GM12872 (cell line): Measurements from ENCODE around the gene EEFSEC.

Source experiments
- TF ChIP-seq, protein P1 (sequence below): IDR thresholded peaks from 3 replicates; pipeline ENCODE4 v1.5.1; 2011; ENCODE audit warnings: low read depth, mild to moderate bottlenecking, low read length, moderate library complexity; ENCODE audit not compliant: insufficient read depth

The EEFSEC gene

DNA sequence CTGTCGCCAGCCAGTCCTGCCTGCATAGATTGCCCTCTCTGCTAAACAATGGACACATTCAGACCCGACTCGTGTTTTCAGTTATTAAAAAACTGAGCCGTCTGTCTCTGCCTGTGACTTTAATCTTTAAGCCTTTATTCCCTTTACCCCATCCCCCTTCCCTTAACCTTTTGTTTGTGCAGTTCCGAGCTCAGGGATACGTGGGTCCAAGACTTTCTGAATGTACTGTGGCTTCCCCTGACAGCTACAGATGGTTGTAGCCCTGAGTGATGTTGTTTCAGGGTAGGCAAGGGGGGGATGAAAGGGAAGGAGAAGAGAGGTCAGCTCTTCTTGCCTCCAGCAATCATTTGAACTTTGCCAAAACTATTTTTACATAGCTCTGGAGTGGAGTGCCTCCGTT is 44.6 kb downstream of the EEFSEC start:
- TF ChIP-seq, protein P1, sequence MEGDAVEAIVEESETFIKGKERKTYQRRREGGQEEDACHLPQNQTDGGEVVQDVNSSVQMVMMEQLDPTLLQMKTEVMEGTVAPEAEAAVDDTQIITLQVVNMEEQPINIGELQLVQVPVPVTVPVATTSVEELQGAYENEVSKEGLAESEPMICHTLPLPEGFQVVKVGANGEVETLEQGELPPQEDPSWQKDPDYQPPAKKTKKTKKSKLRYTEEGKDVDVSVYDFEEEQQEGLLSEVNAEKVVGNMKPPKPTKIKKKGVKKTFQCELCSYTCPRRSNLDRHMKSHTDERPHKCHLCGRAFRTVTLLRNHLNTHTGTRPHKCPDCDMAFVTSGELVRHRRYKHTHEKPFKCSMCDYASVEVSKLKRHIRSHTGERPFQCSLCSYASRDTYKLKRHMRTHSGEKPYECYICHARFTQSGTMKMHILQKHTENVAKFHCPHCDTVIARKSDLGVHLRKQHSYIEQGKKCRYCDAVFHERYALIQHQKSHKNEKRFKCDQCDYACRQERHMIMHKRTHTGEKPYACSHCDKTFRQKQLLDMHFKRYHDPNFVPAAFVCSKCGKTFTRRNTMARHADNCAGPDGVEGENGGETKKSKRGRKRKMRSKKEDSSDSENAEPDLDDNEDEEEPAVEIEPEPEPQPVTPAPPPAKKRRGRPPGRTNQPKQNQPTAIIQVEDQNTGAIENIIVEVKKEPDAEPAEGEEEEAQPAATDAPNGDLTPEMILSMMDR = no peak

DNA sequence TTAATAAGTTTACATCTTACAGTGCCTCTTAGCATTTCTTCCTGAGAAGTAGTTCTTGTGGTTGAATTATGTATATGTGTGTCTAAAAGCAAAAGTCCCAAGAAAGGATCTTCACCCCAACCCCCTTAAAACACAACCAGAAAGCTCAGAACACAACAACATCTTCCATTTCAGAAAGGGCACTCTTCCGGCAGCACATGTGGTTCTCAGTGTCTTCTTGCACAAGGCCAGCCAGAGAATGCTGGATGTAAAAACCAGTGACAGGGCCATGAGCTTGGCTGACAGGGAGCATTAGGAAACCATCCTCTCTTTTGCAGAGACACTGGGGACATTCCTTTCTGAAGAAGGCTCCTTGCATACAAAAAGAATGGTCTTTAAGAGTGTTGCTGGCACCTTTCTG is 45.0 kb downstream of the EEFSEC start:
- TF ChIP-seq, protein P1 = no peak

GRCh38 chr3:128199110-128199509 is 45.8 kb downstream of the EEFSEC start:
- TF ChIP-seq, protein P1 = no peak

DNA sequence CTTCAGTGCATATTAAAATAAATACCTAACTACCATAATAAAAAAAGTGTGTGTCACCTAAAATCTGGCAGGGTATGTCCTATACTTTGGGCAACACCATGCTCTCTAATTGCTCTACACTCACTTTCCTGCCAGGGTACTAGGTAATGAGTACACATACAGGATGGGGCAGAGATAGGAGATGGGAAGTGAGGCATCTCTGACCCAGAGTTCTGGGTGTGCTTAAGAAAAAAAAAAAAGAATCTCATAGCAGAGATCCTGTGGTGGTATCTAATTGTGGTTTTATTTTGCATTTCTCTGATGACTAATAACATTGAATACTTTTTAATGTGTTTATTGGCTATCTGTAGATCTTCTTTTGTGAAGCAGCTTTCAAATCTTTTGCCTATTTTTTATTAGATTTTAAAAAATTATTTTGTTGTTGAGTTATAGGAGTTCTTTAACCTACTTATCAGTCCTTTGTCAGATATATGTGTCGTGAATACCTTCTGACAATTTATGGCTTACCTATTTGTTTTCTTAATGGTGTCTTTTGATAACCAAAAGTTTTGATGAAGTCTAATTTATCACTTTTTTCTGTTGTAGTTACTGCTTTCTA is 48.0 kb downstream of the EEFSEC start:
- TF ChIP-seq, protein P1 = no peak

DNA sequence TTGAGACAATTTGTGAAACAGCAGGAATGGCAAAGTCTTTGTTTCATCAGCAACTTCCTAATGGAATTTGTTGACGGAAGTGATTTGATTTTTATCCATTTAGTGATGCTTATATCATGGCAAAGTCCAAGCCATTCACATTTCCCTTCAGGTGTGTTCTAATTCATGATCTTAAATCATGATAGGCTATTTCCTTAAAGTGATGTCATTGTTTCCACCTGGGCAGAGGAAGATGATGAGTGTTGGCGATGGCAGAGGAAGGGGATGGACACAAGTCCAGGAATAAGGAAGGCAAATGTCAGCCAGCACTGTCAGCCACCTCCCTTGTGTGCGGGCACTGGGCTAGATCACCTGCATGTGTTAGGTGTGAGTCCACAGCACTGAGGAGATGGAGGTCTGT is 49.9 kb downstream of the EEFSEC start:
- TF ChIP-seq, protein P1 = no peak

DNA sequence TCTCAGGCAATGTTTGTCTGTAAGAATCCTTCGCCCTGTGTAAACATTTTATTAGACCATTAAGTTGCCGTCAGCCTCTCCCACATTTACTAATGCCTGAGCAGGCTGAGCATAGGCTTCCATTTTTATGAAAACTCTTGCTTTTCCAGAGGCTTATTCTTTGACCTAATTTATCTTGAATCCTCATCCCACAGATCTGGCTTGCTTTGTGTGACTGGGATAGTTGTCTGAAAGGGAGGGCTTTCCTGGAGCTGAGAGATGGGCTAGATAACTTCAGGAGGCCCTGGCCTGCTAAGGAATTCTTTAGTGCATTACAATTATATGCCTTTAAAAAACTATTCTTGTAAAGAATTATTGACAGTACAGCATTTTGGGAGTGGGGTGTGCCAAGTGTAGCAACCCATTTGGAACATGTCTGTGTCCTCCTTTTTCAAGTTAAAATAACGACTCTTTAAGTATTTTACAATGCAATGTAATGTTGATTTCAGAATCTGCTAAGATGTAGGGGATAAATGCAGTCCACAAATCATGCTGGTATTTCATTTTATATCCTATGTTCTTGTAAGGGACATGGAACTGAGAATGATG is 52.4 kb downstream of the EEFSEC start:
- TF ChIP-seq, protein P1 = no peak

DNA sequence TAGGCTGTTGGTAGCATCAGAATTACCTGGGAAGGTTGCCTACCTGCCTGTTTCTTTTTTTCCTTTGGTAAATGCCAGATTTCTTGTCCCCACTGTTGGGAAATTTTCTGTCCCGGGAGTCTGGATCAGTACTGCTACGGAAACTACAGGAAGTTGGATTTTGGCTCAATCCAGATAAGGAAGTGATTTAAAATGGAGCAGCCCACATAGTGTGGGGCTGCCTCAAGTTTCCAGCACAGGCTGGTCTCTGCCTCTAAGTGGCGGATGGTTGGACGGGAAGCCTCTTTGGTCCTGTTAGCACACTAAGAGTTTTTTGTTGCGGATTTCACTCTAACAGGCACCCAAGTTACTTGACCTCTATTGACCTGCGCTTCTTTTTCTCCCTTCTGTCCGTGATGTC is 54.7 kb downstream of the EEFSEC start:
- TF ChIP-seq, protein P1 = no peak
